NCI-H526 (cell line): ENCODE measurements around the gene ZNF319.

Experiments
- DNase-seq, 2 experiments: peaks; one replicate each; lab custom pipeline; 2025; lab: John Stamatoyannopoulos, UW

ZNF319 gene

DNA sequence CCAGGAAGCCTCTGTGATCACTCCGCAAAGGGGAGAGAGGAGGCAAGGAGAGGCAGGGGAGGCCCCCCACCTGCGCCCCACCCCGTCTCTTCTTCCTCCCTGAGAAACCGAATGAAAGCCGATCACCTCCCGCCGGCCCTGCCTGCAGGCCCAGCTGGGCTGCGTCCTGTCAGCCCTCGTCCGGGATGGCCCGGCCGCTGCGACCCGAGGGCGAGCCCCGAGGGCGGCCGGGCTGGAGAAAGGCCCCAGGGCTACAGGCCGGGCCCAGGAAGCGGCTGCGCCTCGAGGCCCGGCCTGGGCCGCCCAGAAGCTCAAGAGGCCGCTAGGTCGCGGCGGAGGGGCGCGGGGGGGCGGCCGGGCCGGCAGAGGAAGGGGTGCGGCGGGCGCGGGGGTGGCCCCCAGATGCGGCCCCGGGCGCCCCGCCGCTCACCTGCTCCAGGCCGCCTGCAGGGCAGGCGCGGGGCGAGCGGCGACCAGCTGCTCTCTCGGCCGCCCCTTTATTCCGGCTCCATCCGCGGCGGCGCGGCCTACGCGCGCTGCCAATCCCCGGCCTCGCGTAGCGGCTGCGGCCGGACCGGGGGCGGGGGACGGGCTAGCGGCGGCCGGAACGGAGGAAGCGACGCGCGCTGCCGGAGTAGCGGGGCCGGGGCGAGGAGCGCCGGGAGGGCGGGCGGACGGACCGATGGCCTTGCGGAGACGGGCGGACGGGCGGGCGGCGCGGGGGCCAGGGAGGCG, at the start of gene ZNF319:
Gene ZNF319 (minus strand): TSS at position 702 of the 735 bp plus-strand sequence. CDS start 2,407 bp downstream, outside the sequence.
- DNase-seq: no peak

DNA sequence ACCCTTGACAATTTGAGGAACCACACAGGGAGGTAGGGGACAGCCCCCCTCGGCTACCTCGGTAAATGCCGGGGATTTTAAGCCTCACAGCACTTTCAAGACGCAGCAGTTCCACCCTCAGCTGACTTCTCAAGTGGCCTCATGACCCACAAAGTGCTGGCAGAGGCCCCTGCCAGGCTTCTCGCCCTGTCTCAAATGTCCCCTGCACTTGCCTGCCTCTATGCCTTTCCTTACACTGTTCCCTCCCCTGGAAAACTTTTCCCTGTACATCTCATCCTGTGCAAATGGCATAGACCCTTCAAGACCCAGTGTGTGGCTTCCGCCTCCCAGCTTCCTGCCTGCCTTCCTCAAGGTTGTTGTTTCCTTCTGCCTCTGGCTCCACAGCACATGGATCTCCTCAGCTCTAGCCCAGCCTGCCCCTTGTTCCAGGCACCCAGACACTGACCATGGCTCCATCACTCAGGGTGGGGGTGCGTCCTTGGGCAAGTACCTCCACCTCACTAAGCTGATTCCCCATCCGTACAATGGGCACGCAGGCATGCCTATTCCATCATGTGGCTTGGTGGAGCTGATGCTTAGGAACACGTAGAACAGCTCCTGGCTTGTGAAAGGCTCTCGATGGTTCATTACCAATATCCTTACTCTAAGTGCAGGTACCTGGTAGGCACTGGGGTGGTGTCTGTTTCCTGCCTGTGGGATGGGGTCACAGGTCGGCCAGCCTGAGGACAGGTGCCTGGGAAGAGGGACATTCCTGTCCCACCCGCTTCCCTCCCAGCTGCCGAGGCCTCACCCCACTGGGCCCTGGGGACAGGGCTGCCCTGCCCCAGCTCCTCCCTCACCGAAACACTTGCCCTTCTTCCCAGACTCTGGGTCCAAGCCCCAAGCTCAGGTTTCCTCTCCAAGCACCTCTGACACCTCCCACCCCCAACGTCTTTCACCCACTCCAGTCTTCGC, 49.0 kb upstream of the ZNF319 start:
- no peak for DNase-seq

DNA sequence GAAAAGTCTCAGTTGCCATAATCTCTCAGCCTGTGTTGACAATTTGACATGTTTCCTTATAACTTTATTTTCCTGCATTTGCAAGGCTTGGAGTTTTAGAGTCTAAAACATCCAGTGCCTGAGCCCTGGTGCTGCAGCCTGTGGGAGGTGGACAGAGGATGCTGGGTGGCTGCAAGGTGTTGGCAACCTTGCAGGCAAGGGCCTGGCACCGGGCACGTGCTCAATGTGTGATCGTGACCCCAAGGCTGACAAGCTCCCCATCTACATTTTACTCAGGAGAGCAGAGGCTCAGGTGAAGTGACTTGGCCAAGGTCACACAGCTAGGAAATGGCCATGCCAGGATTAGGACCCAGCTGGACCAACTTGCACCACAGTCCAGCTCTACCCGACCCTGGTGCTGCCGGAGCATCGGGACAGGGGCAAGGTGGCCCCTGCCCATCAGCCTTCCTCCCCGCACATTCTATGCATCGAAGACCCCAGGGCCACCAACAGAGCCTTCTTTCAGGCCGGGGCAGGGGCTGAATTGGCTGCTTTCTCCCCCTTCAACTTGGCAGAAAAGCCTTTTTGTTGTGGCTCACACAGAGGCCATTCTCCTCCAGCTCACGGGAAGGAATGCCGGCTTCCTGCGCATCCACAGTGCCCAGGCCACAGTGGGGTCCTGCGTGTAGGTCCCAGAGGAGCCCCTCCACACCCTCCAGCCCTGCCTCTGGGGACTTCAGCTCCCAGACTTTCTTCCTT, 48.2 kb upstream of the ZNF319 start:
- DNase-seq: no peak

DNA sequence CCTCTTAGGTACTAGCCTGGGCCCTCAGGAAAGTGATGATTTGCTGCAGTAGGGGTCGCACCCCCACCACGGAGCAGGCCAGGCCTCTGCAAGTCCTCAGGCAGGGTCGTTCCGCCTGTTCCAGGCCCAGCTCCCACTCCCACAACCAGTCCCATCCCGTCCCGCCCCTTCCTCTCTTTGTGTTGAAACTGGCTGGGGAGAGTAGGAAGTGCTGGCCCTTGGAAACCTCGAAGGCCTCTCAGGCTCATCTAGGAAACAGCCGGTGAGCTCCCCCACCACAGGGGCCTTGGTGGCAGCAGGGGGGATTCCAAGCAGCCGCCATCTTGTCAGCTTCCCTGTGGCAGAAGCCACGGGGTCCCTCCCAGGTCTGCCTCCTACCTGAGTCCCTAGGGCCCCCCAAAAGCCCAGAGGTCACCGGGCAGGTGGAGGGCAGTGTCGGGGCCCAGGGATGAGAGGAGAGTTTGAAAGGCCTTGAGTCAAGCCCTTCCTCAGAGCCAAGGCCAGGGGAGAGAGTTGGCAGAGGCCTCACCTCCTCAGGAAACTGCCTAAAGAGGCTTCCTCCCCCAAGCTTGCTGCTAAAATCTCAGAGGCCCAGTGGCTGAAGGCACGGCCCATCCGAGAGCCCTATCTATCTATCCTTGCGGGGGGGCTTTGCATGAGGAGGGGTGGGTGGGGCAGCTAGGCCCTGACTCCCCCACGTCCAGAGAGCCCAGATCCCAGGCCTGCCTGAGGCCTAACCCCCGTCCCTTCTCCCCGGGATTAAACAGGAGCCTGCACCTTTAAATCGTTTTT, 47.3 kb upstream of the ZNF319 start:
- DNase-seq: no peak

DNA sequence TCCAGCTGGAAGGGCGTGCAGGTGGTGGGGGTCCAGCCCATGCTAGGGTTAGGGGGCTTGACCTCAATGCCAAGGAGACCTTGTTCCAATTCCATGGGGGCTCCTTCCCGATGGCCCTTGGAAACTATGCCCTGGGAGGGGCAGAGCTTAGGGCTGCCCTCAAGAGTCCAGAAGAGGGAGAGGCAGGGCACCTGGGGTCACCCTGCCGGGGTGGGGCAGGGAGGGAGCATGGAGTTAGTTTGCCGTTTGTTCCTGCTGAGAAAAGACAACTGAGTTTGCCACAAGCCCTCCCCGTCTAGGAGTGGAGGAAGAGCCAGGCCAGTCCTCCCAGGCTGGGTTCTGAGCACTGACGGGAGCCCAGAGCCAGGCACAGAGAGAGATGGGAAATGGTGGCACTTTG, 46.5 kb upstream of the ZNF319 start:
- DNase-seq: no peak

DNA sequence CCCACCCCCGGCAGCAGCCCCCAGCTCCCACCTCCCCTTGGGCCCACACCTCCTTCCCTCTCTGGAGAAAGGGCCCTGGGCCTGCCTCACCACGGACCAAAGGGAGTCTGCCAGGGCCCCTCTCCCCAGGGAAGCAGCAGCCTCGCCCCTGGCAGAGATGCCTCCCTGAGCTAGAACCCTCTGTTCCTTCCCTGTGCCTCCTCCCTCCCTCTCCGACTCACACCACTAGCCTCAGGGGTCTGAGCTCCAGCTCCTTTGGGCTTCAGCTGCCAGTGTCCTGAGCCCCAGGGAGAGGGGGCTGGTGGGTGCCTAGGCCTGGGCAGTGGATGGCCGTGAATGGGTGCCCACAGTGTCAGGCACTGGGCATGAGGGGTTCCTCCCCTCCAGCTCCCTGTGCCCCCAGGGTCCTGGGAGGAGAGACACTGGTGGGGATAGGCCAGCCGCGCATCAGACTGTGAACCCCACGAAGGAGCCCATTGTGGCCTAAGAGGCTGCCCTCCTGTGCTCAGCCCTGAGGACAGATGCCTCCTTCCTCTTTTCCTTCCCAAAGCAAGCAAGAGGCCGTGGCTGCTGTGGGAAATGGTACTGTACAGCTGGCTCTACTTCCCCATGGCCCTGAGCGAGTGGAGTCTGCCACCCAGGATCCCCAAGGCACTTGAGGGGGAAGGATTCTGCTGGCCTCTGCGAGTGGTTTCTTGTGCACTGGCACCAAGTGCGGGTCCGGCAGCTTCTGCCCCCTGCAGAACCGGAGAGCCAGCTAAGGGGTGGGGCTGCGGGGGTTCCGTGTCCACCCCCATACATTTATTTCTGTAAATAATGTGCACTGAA, 45.8 kb upstream of the ZNF319 start:
- no peak for DNase-seq

DNA sequence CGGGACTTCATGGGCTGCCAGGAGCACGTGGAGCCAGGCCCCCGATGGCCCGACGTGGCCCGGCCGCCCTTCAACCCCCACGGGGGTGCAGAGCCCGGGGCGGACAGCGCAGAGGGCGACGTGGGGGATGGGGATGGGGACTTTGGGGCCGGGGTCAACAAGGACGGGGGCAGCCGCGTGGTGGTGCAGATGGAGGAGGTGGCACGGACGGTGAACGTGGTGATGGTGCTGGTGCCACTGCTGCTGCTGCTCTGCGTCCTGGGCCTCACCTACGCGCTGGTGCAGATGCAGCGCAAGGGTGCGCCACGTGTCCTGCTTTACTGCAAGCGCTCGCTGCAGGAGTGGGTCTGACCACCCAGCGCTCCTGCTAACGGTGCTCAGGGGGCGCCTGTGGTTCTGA, 44.6 kb upstream of the ZNF319 start:
- DNase-seq: no peak

DNA sequence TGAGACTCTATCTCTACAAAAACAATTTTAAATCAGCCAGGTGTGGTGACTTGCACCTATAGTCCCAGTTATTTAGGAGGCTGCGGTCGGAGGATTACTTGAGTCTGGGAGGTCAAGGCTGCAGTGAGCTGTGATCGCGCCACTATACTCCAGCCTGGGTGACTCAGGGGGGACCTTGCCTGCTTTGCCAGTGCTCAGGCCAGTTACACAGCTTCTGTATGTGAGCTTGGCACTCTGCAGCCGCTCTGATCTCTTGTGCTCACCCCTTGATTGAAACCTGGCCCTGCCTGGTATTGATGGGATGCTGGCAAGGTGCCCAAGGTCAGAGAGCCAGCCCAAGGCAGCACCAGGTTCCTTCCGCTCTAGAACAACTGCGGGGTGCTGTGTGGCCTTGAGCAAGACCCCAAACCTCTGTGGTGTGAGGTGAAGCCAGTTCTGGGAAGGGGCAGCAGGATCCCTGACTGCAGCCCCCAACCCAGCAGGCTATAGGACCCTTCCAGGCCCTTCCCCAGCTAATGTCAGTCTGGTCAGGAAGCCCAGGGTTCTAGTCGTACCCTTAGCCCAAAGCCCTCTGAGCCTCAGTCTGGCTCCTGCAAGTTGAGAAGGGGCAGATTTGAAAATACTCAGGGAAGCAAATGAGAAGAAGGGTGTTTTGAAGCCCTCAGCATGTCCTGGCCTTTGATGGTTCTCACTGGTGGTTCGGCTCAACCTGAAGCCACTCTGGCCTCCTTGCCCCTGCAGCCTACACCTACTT, 44.0 kb upstream of the ZNF319 start:
- DNase-seq: no peak

DNA sequence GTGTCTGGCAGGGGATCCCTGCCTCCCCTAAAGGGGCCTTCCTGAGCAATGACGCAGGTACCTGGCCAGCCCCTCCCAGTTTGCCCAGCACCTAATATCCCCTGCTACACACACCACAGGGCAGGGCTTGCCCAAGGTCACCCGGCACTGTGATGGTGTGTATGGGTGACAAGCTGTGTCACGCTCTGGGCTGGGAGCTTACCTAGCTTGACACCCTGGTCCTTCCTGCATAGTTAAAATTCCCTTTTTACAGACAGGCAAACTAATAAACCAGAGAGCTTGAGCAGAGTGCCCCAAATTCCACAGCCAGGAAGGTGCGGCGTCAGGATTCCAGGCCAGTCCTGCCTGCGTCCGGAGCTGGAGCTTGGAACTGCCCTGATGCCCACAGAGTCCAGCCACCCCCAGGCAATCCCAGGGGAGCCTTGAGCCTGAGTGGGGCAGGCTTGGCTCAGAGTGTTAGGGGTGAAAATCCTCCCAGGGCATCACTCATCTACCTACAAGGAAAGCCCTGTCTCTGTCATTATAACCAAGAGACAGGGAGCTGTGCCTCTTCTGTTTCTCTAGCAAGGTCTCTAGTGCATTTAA, 43.2 kb upstream of the ZNF319 start:
- DNase-seq: no peak

DNA sequence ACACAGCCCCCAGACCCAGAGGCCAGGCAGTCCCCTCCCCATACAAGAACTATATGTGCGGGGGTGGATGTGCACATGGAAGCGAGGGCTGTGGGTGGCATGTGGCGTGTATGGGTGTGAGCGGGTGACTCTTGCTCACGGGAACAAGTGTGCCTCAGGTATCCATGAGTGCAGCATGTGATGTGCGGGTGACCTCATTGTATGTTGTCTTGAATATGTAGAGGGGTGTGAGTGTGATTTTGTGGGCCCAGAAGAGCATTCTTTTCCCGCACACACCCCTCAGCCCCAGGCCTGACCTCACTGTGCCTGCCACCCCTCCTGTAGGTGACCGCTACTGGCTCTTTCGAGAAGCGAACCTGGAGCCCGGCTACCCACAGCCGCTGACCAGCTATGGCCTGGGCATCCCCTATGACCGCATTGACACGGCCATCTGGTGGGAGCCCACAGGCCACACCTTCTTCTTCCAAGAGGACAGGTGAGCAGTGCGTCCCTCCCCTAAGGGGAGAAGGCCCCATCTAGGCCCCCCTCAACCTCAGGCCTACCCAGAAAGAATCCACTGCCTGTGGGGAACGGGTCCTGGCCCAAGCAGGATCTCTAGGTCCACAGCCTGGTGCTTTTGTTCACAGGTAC, 42.5 kb upstream of the ZNF319 start:
- no peak for DNase-seq

DNA sequence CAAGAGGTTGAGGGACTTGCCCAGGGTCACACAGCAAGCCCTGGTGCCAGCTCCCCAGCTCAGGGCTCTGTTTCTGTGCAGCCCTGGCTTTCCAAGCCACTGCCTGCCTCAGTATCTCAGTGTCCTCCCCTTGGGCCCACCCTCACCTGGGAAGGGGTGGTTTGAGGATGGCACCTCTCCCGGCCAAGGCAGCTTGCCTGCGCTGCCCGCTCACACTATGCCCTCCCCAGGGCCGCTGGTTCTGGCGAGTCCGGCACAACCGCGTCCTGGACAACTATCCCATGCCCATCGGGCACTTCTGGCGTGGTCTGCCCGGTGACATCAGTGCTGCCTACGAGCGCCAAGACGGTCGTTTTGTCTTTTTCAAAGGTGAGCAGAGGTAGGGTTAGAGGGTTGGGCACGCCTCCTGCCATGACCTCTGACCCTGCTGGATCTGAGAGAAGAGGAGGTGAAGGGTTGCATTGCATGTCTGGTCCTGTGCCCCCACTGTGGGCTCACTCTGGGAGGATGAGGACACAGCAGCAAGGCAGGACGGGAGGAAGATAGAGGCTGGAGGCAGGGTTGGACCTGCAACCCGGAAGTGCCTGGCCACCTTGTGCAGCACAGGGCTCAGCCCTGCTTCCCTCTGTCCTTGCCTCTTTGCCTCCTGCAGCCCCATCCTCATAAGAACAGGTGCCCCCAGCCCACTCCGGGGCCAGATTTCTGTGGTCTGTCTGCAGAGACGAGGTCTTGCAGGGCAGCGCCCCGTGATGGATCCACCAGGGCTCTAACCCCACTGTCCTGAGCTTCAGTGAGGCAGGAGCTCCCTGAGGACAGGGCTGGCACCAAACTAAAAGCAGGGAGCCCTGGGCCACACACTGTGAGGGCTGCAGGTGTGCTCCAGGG, 41.8 kb upstream of the ZNF319 start:
- DNase-seq: no peak

DNA sequence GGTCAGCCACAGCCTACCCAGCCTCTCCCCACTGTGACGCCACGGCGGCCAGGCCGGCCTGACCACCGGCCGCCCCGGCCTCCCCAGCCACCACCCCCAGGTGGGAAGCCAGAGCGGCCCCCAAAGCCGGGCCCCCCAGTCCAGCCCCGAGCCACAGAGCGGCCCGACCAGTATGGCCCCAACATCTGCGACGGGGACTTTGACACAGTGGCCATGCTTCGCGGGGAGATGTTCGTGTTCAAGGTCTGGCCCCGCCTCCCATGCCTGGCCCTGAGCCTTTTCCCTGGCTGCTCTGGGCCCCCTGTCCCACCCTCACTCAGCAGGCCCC, 41.1 kb upstream of the ZNF319 start:
- no peak for DNase-seq

DNA sequence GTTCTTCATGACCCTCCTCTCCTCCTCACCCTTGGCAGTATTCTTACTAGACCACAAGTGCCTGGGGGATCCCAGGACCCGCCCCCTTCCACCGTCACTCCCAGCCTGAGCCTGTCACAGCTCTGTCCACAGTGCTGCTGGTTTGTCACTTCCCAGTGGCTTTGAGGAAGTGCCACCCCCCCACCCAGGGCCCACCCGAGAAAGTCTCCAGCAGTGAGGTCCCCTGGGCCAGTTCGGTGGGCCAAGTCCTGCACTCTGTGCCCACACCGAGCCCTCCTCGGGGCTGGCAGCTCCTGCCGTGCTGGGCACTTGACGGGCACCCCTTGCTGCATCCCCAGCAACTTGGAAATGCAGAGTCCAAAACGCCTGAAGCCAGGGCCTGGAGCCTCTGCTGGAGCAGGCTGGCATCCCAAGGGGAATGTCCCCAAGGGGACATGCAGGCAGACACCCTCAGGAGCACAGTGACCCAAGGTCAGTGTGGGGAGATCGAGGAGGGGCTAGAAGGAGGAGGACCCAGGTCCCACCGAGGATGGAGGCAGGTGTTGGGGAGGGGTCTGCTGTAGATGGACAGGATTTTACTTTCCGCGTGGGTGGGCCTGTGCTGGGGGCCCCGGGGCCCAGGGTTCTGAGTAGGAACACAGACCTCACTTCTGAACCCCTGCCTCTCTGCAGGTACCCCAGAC, 40.6 kb upstream of the ZNF319 start:
- no peak for DNase-seq

DNA sequence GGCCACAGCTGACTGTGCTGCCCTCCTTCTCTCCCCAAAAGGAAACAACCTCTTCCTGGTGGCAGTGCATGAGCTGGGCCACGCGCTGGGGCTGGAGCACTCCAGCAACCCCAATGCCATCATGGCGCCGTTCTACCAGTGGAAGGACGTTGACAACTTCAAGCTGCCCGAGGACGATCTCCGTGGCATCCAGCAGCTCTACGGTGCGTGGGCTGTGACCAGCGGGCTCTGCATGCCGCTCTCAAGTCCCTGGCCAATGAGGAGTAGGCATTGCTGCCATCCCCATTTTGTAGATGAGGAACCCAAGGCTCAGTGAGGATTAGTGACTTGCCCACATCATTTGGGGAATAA, 40.0 kb upstream of the ZNF319 start:
- DNase-seq: no peak

DNA sequence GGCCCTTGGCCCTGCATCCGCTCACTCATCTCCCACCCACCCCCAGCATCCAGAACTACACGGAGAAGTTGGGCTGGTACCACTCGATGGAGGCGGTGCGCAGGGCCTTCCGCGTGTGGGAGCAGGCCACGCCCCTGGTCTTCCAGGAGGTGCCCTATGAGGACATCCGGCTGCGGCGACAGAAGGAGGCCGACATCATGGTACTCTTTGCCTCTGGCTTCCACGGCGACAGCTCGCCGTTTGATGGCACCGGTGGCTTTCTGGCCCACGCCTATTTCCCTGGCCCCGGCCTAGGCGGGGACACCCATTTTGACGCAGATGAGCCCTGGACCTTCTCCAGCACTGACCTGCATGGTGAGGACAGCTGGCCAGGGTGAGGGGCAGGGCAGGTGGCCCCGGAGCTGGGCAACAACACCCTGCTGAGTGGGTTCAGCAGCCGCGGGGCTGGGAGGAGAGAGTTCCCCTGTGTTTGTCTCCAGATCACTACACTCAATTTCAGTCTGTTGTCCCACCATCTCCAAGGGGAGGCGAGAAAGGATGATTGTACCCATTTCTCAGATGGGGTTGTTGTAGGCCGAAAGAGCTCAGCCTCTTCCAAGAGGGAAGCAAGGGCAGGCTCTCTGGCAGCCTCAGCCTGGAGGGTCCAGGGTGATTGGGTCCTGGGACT, 39.5 kb upstream of the ZNF319 start:
- DNase-seq: no peak

DNA sequence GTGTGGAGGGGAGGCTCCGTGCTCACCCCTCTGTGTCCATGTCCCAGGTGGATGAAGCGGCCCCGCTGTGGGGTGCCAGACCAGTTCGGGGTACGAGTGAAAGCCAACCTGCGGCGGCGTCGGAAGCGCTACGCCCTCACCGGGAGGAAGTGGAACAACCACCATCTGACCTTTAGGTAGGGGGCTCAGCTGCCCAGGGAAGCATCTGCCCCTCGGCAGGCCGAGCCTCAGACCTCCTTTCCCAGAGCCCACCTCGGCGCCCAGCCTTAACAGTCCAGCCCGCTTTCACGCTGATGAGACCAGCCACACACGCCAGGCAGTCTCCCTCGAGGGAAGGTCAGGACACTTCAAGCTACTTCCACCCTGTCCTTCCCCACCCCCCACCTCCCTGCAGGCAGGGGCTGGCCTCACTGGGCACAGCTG, 37.8 kb upstream of the ZNF319 start:
- no peak for DNase-seq

DNA sequence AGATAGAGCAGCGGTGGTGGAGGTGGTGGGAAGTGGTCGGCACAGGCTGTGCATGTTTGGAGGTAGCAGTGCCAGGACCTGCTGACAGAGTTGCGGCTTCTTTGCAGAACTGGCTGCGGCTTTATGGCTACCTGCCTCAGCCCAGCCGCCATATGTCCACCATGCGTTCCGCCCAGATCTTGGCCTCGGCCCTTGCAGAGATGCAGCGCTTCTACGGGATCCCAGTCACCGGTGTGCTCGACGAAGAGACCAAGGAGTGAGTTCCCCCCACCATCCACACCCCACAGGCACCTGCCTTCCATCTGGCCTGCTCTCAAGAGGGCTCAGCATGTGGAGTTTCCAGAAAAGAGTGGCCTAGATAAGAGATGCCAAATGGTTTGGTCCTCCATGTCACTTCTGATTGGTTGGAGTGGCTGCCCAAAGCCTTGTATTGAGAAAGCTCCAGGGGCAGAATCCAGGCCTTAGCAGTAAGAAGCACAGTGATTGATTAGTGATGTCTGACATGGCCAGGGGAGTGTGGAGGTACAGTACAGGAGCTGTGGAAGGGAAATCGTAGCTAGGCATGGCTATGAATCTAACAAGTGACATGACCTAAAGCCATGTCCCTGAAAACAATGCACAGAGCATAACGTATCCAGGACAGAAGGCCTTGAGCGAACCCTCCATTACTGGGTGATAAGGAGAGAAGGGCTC, 37.0 kb upstream of the ZNF319 start:
- no peak for DNase-seq
